ENCODE results near the gene SAMD3.

- TF ChIP-seq CTCF (conservative IDR thresholded peaks at IDR 0.05; ENCODE audit: low read depth in 2 of 2) (no peak), POLR2AphosphoS5 (IDR thresholded peaks at IDR 0.05; ENCODE audit: low read depth) (no peak)
- TF ChIP-seq, protein P1, sequence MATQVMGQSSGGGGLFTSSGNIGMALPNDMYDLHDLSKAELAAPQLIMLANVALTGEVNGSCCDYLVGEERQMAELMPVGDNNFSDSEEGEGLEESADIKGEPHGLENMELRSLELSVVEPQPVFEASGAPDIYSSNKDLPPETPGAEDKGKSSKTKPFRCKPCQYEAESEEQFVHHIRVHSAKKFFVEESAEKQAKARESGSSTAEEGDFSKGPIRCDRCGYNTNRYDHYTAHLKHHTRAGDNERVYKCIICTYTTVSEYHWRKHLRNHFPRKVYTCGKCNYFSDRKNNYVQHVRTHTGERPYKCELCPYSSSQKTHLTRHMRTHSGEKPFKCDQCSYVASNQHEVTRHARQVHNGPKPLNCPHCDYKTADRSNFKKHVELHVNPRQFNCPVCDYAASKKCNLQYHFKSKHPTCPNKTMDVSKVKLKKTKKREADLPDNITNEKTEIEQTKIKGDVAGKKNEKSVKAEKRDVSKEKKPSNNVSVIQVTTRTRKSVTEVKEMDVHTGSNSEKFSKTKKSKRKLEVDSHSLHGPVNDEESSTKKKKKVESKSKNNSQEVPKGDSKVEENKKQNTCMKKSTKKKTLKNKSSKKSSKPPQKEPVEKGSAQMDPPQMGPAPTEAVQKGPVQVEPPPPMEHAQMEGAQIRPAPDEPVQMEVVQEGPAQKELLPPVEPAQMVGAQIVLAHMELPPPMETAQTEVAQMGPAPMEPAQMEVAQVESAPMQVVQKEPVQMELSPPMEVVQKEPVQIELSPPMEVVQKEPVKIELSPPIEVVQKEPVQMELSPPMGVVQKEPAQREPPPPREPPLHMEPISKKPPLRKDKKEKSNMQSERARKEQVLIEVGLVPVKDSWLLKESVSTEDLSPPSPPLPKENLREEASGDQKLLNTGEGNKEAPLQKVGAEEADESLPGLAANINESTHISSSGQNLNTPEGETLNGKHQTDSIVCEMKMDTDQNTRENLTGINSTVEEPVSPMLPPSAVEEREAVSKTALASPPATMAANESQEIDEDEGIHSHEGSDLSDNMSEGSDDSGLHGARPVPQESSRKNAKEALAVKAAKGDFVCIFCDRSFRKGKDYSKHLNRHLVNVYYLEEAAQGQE (IDR thresholded peaks at IDR 0.05; ENCODE audit: unreplicated experiment), result no peak
Measured at GRCh38 chr6:130212215-130212874, 10.4 kb downstream of the SAMD3 start.
